ENCODE measurements around the gene FRS2. TPM values are rescaled to one million over a fixed set of nuclear protein-coding genes. Genes with fewer than 3 reads are reported as not detected.

FRS2 gene
- total RNA-seq, 1 experiment from 2014 or later = 35.0 TPM

- peaks cover 27% of the 10 kb centered on the region for H3K36me3 ChIP-seq (ENCODE audit: low read depth, low read length)
- ATAC-seq = peak; percentile 40; the same call in 1 of the 2 replicates
Measured at GRCh38 chr12:69575346-69575745, 105.2 kb downstream of the FRS2 start.

DNA sequence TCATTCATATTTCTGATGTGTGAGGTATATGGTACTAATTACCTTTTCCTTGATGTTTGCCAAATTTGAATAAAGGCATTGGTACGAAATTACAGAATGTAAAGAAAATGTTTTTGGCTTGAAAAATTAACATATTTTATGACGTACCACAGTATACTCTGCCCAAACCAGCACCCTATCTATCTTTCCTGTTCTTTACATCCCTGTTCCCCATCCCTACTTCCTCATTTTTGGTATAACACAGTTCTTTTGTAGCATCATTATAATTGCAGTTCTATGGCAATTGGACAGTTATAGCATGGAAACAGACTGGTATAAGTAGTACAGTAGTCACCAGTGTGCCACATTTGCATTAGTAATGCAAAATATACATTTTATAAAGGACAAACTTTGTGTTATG is 108.1 kb downstream of the FRS2 start:
- H3K9me2 ChIP-seq (replicated peaks; ENCODE audit: low read length) = no peaks in the 10 kb centered on the region
- H2AFZ ChIP-seq (ENCODE audit: low read length) = no peak overlapping the region
- H3K9me3 ChIP-seq (ENCODE audit: low read length) = no peaks in the 10 kb centered on the region
- TF ChIP-seq, protein P1, sequence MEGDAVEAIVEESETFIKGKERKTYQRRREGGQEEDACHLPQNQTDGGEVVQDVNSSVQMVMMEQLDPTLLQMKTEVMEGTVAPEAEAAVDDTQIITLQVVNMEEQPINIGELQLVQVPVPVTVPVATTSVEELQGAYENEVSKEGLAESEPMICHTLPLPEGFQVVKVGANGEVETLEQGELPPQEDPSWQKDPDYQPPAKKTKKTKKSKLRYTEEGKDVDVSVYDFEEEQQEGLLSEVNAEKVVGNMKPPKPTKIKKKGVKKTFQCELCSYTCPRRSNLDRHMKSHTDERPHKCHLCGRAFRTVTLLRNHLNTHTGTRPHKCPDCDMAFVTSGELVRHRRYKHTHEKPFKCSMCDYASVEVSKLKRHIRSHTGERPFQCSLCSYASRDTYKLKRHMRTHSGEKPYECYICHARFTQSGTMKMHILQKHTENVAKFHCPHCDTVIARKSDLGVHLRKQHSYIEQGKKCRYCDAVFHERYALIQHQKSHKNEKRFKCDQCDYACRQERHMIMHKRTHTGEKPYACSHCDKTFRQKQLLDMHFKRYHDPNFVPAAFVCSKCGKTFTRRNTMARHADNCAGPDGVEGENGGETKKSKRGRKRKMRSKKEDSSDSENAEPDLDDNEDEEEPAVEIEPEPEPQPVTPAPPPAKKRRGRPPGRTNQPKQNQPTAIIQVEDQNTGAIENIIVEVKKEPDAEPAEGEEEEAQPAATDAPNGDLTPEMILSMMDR (conservative IDR thresholded peaks at IDR 0.05; ENCODE audit: low read depth, low read length) = no peak
- no peak for TF ChIP-seq EZH2phosphoT487 (IDR thresholded peaks at IDR 0.05; ENCODE audit: borderline replicate concordance, low read length)
- no peak for TF ChIP-seq EZH2 (IDR thresholded peaks at IDR 0.05; ENCODE audit: low read length, unreplicated experiment)
- no peak overlapping the region for H3K4me3 ChIP-seq (ENCODE audit: low read length)
- H3K4me2 ChIP-seq (ENCODE audit: low read length) = no peak overlapping the region
- H3K36me3 ChIP-seq (ENCODE audit: low read depth, low read length) = peaks cover 16% of the 10 kb centered on the region; the same call in 1 of the 2 replicates
- H3K4me1 ChIP-seq (ENCODE audit: insufficient read depth, low read length) = peaks cover 7% of the 10 kb centered on the region; the same call in 1 of the 2 replicates
- BruUV-seq (replicated peaks) = no TSS peak
- H3K9ac ChIP-seq (ENCODE audit: low read length) = no peak overlapping the region
- no peaks in the 10 kb centered on the region for H3K27me3 ChIP-seq (ENCODE audit: low read length)
- no peak overlapping the region for H3K27ac ChIP-seq (ENCODE audit: low read length)
- POLR2A ChIA-PET (ENCODE audit: unreplicated experiment) = interaction anchor here (0.7 kb wide), 1 partner anchor 262 kb away, joined by 8 read pairs; no protein-coding TSS in a partner anchor
- H3F3A ChIP-seq (ENCODE audit: low read length, unreplicated experiment) = no peaks in the 10 kb centered on the region
- no peak for ATAC-seq
- no peak for DNase-seq
- no peaks in the 10 kb centered on the region for H4K20me1 ChIP-seq (ENCODE audit: low read length)
- intact Hi-C loops (cut with micrococcal nuclease) = no loop called here
- no peaks in the 10 kb centered on the region for H3K79me2 ChIP-seq (ENCODE audit: low read length)
- CTCF ChIA-PET = no interaction called here

More at GRCh38 chr12:69575346-69575745, 105.2 kb downstream of the FRS2 start:
- Histone ChIP-seq H3K4me2 (ENCODE audit: low read length) (no peak overlapping the region), H2AFZ (ENCODE audit: low read length) (no peak overlapping the region), H3K9me3 (ENCODE audit: low read length) (no peaks in the 10 kb centered on the region), H4K20me1 (ENCODE audit: low read length) (no peaks in the 10 kb centered on the region), H3K4me3 (ENCODE audit: low read length) (no peak overlapping the region), H3K9me2 (replicated peaks; ENCODE audit: low read length) (no peaks in the 10 kb centered on the region), H3K27ac (ENCODE audit: low read length) (no peak overlapping the region), H3K9ac (ENCODE audit: low read length) (no peak overlapping the region), H3K27me3 (ENCODE audit: low read length) (no peaks in the 10 kb centered on the region), H3K4me1 (ENCODE audit: insufficient read depth, low read length) (peaks cover 4% of the 10 kb centered on the region), H3K79me2 (ENCODE audit: low read length) (no peaks in the 10 kb centered on the region), H3F3A (ENCODE audit: low read length, unreplicated experiment) (no peaks in the 10 kb centered on the region)
- DNase-seq = no peak
- TF ChIP-seq EZH2phosphoT487 (IDR thresholded peaks at IDR 0.05; ENCODE audit: borderline replicate concordance, low read length) (no peak), EZH2 (IDR thresholded peaks at IDR 0.05; ENCODE audit: low read length, unreplicated experiment) (no peak)
- TF ChIP-seq, protein P1 (conservative IDR thresholded peaks at IDR 0.05; ENCODE audit: low read depth, low read length) = no peak
- no TSS peak for BruUV-seq (replicated peaks)
- CTCF ChIA-PET = no interaction called here
- intact Hi-C loops (cut with micrococcal nuclease) = no loop called here
- POLR2A ChIA-PET (ENCODE audit: unreplicated experiment) = no interaction called here

DNA sequence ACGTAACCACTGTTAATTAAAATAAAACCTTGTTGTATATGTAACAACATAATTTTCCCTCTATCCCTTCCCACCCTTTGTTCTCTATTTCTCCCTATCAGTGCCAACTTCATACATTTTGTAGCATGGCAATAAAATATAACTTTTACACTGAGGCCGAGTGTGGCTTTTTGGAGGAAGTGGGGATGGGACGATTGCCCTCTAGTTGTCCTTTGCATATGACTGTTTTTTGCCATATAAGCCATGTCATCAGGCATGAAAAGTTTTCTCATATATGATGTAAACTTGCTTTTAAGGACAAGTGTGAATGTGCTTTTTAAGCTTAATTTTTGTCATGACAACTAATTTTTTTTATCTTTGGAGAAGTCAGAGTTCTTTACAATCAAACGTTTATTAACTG is 108.8 kb downstream of the FRS2 start:
- no peaks in the 10 kb centered on the region for H4K20me1 ChIP-seq (ENCODE audit: low read length)
- peaks cover 14% of the 10 kb centered on the region; the same call in 1 of the 2 replicates for H3K36me3 ChIP-seq (ENCODE audit: low read depth, low read length)
- ATAC-seq (no peak), DNase-seq (no peak)
- no peaks in the 10 kb centered on the region for H3F3A ChIP-seq (ENCODE audit: low read length, unreplicated experiment)
- H3K27ac ChIP-seq (ENCODE audit: low read length) = no peak overlapping the region
- TF ChIP-seq, protein P1 (conservative IDR thresholded peaks at IDR 0.05; ENCODE audit: low read depth, low read length) = no peak
- no peak overlapping the region for H3K4me3 ChIP-seq (ENCODE audit: low read length)
- H3K9ac ChIP-seq (ENCODE audit: low read length) = no peak overlapping the region
- H3K9me3 ChIP-seq (ENCODE audit: low read length) = no peaks in the 10 kb centered on the region
- POLR2A ChIA-PET (ENCODE audit: unreplicated experiment) = no interaction called here
- H3K4me2 ChIP-seq (ENCODE audit: low read length) = no peak overlapping the region
- H3K9me2 ChIP-seq (replicated peaks; ENCODE audit: low read length) = no peaks in the 10 kb centered on the region
- H3K27me3 ChIP-seq (ENCODE audit: low read length) = no peaks in the 10 kb centered on the region
- H3K4me1 ChIP-seq (ENCODE audit: insufficient read depth, low read length) = peaks cover 7% of the 10 kb centered on the region; the same call in 1 of the 2 replicates
- intact Hi-C loops (cut with micrococcal nuclease) = no loop called here
- CTCF ChIA-PET = no interaction called here
- no peaks in the 10 kb centered on the region for H3K79me2 ChIP-seq (ENCODE audit: low read length)
- no TSS peak for BruUV-seq (replicated peaks)
- H2AFZ ChIP-seq (ENCODE audit: low read length) = no peak overlapping the region

All from PC-3 (cell line).